Fibroblast of lung (primary cell): Measurements from ENCODE around the gene AQP12B. TPM values are rescaled to one million over a fixed set of nuclear protein-coding genes. Genes with fewer than 3 reads are reported as not detected.
"Not testable (repeated sequence)": the region's sequence is repeated elsewhere in the genome, so short reads cannot be mapped to it uniquely, and the experiment has no call there.

Experiments
- DNase-seq, 2 donors: peaks; one replicate each; pipeline versions ENCODE4 v3.0.0 to v3.0.0-alpha.2; 2010; ENCODE audit warnings: low read depth in 2 of 2
- H2AFZ ChIP-seq: 2 replicates; pipeline ENCODE4 v1.5.1; 2012; ENCODE audit warnings: low read length, control low read depth, inconsistent platforms
- H3K27ac ChIP-seq: 2 replicates; pipeline ENCODE4 v1.5.1; 2011; ENCODE audit warnings: low read length, control low read depth; ENCODE audit not compliant: insufficient read depth
- H3K27me3 ChIP-seq: 2 replicates; pipeline ENCODE4 v1.5.1; 2011; ENCODE audit warnings: mild to moderate bottlenecking, low read length; ENCODE audit not compliant: control insufficient read depth, insufficient read depth
- H3K36me3 ChIP-seq: 2 replicates; pipeline ENCODE4 v1.5.1; 2011; ENCODE audit warnings: low read length; ENCODE audit not compliant: control insufficient read depth, insufficient read depth
- H3K4me1 ChIP-seq: 2 replicates; pipeline ENCODE4 v1.5.1; 2011; ENCODE audit warnings: low read length; ENCODE audit not compliant: control insufficient read depth, insufficient read depth; ENCODE audit errors: extremely low read depth
- H3K4me2 ChIP-seq: 2 replicates; pipeline ENCODE4 v1.5.1; 2011; ENCODE audit warnings: low read length, control low read depth; ENCODE audit not compliant: insufficient read depth; ENCODE audit errors: extremely low read depth
- H3K4me3 ChIP-seq, 4 experiments: fragments of 200-600 bp in 1 of 4; sonication (generic) in 1 of 4; replicated peaks in 1 of 4; 2 replicates each; pipeline ENCODE4 v1.5.1; 2011 to 2016; ENCODE audit warnings: low read length in 4 of 4, low read depth in 3 of 4, mild to moderate bottlenecking in 3 of 4, control low read depth in 2 of 4, inconsistent platforms in 1 of 4, mixed read lengths in 1 of 4; ENCODE audit not compliant: insufficient read depth in 1 of 4; ENCODE audit errors: control extremely low read depth in 1 of 4
- H3K79me2 ChIP-seq: 2 replicates; pipeline ENCODE4 v1.5.1; 2012; ENCODE audit warnings: mild to moderate bottlenecking, low read length, inconsistent platforms; ENCODE audit not compliant: control insufficient read depth, insufficient read depth
- H3K9ac ChIP-seq: 2 replicates; pipeline ENCODE4 v1.5.1; 2011; ENCODE audit warnings: mild to moderate bottlenecking, low read length, control low read depth; ENCODE audit not compliant: insufficient read depth
- H3K9me3 ChIP-seq: 2 replicates; pipeline ENCODE4 v1.5.1; 2012; ENCODE audit warnings: low read depth, low read length; ENCODE audit not compliant: control insufficient read depth, insufficient read depth
- H4K20me1 ChIP-seq: 2 replicates; pipeline ENCODE4 v1.5.1; 2011; ENCODE audit warnings: low read length; ENCODE audit not compliant: control insufficient read depth, insufficient read depth; ENCODE audit errors: extremely low read depth
- CTCF ChIP-seq, 2 donors: IDR thresholded peaks in 1 of 2; conservative IDR thresholded peaks in 1 of 2; 1 replicate in 1 of 2; 2 replicates in 1 of 2; pipeline ENCODE4 v1.5.1; 2011 to 2012; ENCODE audit warnings: low read length in 2 of 2, control low read depth in 1 of 2, inconsistent platforms in 1 of 2, low read depth in 1 of 2, mild to moderate bottlenecking in 1 of 2
- EZH2 ChIP-seq: IDR thresholded peaks from 2 replicates; pipeline ENCODE4 v1.5.1; 2012; ENCODE audit warnings: low read length, control low read depth, mild to moderate bottlenecking; ENCODE audit errors: missing control alignments
- polyA plus RNA-seq, 2 donors: library from polyadenylated mRNA; depleted of rRNA in 1 of 2; stranded (reverse) in 1 of 2; unstranded in 1 of 2; fragments of >200 nt; gene quantifications; 2 replicates each; pipeline ENCODE4 v1.2.1, GENCODE V29; 2011 to 2012; ENCODE audit warnings: missing spikeins in 1 of 2
- total RNA-seq: library from RNA; depleted of rRNA; stranded (reverse); fragments of >200 nt; gene quantifications from 2 replicates; pipeline ENCODE4 v1.2.1, GENCODE V29; 2014

AQP12B gene
- total and polyA plus RNA-seq, 2 donors (not counting 1 experiment from before 2014, with no cell fraction given): not detected

- not testable (repeated sequence) for H3K4me3 ChIP-seq, H3K79me2 ChIP-seq, DNase-seq, H3K36me3 ChIP-seq, H3K9me3 ChIP-seq, H3K27ac ChIP-seq, H3K4me1 ChIP-seq, H3K4me2 ChIP-seq, H2AFZ ChIP-seq, H4K20me1 ChIP-seq, H3K27me3 ChIP-seq, H3K9ac ChIP-seq
Measured at GRCh38 chr2:240678909-240679308, 3.8 kb downstream of the AQP12B start.

- H3K9me3 ChIP-seq, H3K4me3 ChIP-seq, H4K20me1 ChIP-seq, H3K27me3 ChIP-seq, H3K4me2 ChIP-seq, H2AFZ ChIP-seq, H3K79me2 ChIP-seq, H3K9ac ChIP-seq, DNase-seq, H3K36me3 ChIP-seq, H3K4me1 ChIP-seq, H3K27ac ChIP-seq: not testable (repeated sequence)
Measured at GRCh38 chr2:240678043-240678442, 4.6 kb downstream of the AQP12B start.

- H3K4me1 ChIP-seq, H4K20me1 ChIP-seq, H3K9me3 ChIP-seq, H3K4me2 ChIP-seq, H3K79me2 ChIP-seq, DNase-seq, H3K36me3 ChIP-seq, H2AFZ ChIP-seq, H3K27ac ChIP-seq, H3K27me3 ChIP-seq, H3K9ac ChIP-seq, H3K4me3 ChIP-seq: not testable (repeated sequence)
Measured at GRCh38 chr2:240675345-240675744, 7.3 kb downstream of the AQP12B start.

- H3K4me3 ChIP-seq, DNase-seq, H3K27ac ChIP-seq, H4K20me1 ChIP-seq, H3K27me3 ChIP-seq, H3K36me3 ChIP-seq, H3K9me3 ChIP-seq, H3K4me1 ChIP-seq, H3K4me2 ChIP-seq, H2AFZ ChIP-seq, H3K79me2 ChIP-seq, H3K9ac ChIP-seq: not testable (repeated sequence)
Measured at GRCh38 chr2:240674461-240675184, 8.1 kb downstream of the AQP12B start.

GRCh38 chr2:240672701-240673190 is 9.9 kb downstream of the AQP12B start:
- no peak overlapping the region for H3K4me2 ChIP-seq
- H3K4me3 ChIP-seq: no peak overlapping the region
- no peak overlapping the region for H3K9ac ChIP-seq
- no peak overlapping the region for H3K27ac ChIP-seq
- no peaks in the 10 kb centered on the region for H3K79me2 ChIP-seq
- H4K20me1 ChIP-seq: no peaks in the 10 kb centered on the region
- no peaks in the 10 kb centered on the region for H3K9me3 ChIP-seq
- no peak for DNase-seq
- peaks cover 8% of the 10 kb centered on the region for H3K27me3 ChIP-seq
- TF ChIP-seq EZH2 (no peak), CTCF (conservative IDR thresholded peaks at IDR 0.05 in 1 of 2, IDR thresholded peaks at IDR 0.05 in 1 of 2; ENCODE audit: low read depth in 1 of 2, low read length in 2 of 2) (no peak)
- H3K4me1 ChIP-seq: no peaks in the 10 kb centered on the region
- no peaks in the 10 kb centered on the region for H3K36me3 ChIP-seq
- H2AFZ ChIP-seq: no peak overlapping the region
